Measurements from ENCODE around the gene HBS1L.
"Not testable (repeated sequence)": the region's sequence is repeated elsewhere in the genome, so short reads cannot be mapped to it uniquely, and the experiment has no call there.

The HBS1L gene

GRCh38 chr6:135073756-135074393, 19.3 kb upstream of the HBS1L start:
- DNase-seq = no peak

- DNase-seq = no peak
These were observed 18.6 kb upstream of the HBS1L start for GRCh38 chr6:135073217-135073616.

GRCh38 chr6:135072753-135073152, 18.1 kb upstream of the HBS1L start:
- DNase-seq = no peak

- no peak for DNase-seq
These were observed 16.9 kb upstream of the HBS1L start for GRCh38 chr6:135071541-135071940.

GRCh38 chr6:135067911-135068310, 13.3 kb upstream of the HBS1L start:
- DNase-seq = no peak

GRCh38 chr6:135066806-135067205, 12.2 kb upstream of the HBS1L start:
- peak; percentile 23 for DNase-seq

GRCh38 chr6:135066397-135066796, 11.8 kb upstream of the HBS1L start:
- DNase-seq = no peak

- no peak for DNase-seq
These were observed 10.0 kb upstream of the HBS1L start for GRCh38 chr6:135064586-135064985.

GRCh38 chr6:135063926-135064325, 9.3 kb upstream of the HBS1L start:
- no peak for DNase-seq

GRCh38 chr6:135062735-135063134, 8.1 kb upstream of the HBS1L start:
- DNase-seq = no peak

- no peak for DNase-seq
These were observed 5.5 kb upstream of the HBS1L start for GRCh38 chr6:135060076-135060475.

- DNase-seq = not testable (repeated sequence)
These were observed 3.7 kb upstream of the HBS1L start for GRCh38 chr6:135058299-135058698.

- DNase-seq = no peak
These were observed 2.0 kb upstream of the HBS1L start for GRCh38 chr6:135056632-135057031.

GRCh38 chr6:135054226-135054568, 425 bp downstream of the HBS1L start:
- DNase-seq = no peak

- DNase-seq = no peak
These were observed 1.2 kb downstream of the HBS1L start for GRCh38 chr6:135053406-135053805.

- DNase-seq = no peak
These were observed 1.7 kb downstream of the HBS1L start for GRCh38 chr6:135052939-135053338.

GRCh38 chr6:135048915-135049314, 5.7 kb downstream of the HBS1L start:
- no peak for DNase-seq

GRCh38 chr6:135047336-135047735, 7.3 kb downstream of the HBS1L start:
- DNase-seq = no peak

GRCh38 chr6:135046912-135047311, 7.7 kb downstream of the HBS1L start:
- DNase-seq = no peak

- DNase-seq = no peak
These were observed 10.0 kb downstream of the HBS1L start for GRCh38 chr6:135044639-135045038.

- no peak for DNase-seq
These were observed 10.8 kb downstream of the HBS1L start for GRCh38 chr6:135043846-135044245.

GRCh38 chr6:135043364-135043763, 11.3 kb downstream of the HBS1L start:
- no peak for DNase-seq

- DNase-seq = no peak
These were observed 16.3 kb downstream of the HBS1L start for GRCh38 chr6:135038335-135038734.

- no peak for DNase-seq
These were observed 17.1 kb downstream of the HBS1L start for GRCh38 chr6:135037541-135037940.

GRCh38 chr6:135036731-135037420, 17.7 kb downstream of the HBS1L start:
- DNase-seq = no peak

Measured in activated naive CD4-positive, alpha-beta T cell treated with anti-CD3 and anti-CD28 coated beads, Interleukin-2, amount 50 U/mL, for 16 hours (primary cell).